Activated CD4-positive, alpha-beta T cell treated with anti-CD3 and anti-CD28 coated beads, Interleukin-2, Interleukin-6, amounts not matched to agents 100 ng/mL and 50 ng/mL, durations not matched to agents 16 hours and 8 hours (primary cell): ENCODE results near the gene S100A13.
"Not testable (repeated sequence)": the region's sequence is repeated elsewhere in the genome, so short reads cannot be mapped to it uniquely, and the experiment has no call there.

Source experiments
- DNase-seq: peaks from one replicate; pipeline ENCODE4 v3.0.0-alpha.2; 2020

S100A13 gene

GRCh38 chr1:153599847-153600246 lies 27.5 kb downstream of the S100A13 start:
- no peak for DNase-seq

GRCh38 chr1:153598309-153599172 lies 28.8 kb downstream of the S100A13 start:
- DNase-seq: peak; percentile 39

GRCh38 chr1:153597206-153597605 lies 30.1 kb downstream of the S100A13 start:
- peak; percentile 42 for DNase-seq

GRCh38 chr1:153592748-153593147 lies 34.6 kb downstream of the S100A13 start:
- no peak for DNase-seq

DNA sequence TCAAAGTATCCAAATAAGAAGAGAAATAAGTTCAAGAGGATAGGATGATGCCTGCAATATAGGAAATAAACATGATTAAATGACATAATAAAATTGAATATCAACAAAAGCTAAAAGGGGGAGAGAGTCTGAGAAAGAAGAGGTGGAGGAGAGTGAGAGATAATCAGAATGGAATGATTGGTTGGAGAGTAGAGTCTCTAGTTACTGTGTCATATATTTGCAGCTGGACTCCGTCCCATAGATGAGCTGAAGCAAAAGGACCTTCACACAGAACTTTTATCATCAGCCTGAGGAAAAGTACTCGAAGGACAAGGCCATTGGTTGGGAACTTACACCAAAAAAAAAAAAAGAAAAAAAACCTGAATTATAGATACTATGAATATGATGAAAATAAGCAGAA lies 38.8 kb downstream of the S100A13 start:
- no peak for DNase-seq

DNA sequence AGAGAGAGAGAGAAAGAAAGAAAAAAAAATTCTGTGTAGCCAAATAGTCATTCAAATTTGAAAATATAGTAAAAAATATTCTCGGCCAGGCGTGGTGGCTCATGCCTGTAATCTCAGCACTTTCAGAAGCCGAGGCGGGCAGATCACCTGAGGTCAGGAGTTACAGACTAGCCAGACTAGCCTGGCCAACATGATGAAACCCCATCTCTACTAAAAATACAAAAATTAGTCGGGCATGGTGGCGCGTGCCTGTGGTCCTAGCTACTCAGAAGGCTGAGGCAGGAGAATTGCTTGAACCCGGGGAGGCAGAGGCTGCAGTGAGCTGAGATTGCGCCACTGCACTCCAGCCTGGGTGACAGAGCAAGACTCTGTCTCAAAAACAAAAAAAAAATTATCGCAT lies 39.3 kb downstream of the S100A13 start:
- DNase-seq: not testable (repeated sequence)

- DNase-seq: no peak
These were observed 40.0 kb downstream of the S100A13 start for GRCh38 chr1:153587314-153587713.

GRCh38 chr1:153586347-153586746 lies 41.0 kb downstream of the S100A13 start:
- DNase-seq: no peak

DNA sequence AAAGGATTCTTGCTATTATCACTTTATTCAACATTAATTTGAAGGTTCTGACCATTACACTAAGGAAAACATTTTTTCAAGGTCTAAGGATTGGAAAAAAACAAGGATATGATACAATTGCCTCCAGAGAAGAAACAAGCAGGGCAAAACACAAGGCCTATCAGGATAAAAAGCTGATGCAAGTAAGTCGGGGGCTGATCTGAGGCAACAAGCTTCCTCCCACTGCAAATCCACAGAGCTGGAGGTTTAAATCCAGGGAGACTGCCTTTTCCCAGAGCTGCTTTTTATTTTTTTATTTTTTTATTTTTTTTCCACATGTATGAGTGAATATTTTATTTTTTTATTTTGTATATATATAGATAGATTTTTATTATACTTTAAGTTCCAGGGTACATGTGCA lies 42.3 kb downstream of the S100A13 start:
- no peak for DNase-seq

GRCh38 chr1:153583976-153584375 lies 43.3 kb downstream of the S100A13 start:
- no peak for DNase-seq

GRCh38 chr1:153583514-153583913 lies 43.8 kb downstream of the S100A13 start:
- DNase-seq: not testable (repeated sequence)

DNA sequence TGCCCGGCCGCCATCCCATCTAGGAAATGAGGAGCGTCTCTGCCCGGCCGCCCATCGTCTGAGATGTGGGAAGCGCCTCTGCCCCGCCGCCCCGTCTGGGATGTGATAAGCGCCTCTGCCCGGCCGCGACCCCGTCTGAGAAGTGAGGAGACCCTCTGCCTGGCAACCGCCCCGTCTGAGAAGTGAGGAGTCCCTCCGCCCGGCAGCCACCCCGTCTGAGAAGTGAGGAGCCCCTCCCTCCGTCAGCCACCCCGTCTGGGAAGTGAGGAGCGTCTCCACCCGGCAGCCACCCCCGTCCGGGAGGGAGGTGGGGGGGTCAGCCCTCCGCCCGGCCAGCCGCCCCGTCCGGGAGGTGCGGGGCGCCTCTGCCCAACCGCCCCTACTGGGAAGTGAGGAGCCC lies 44.5 kb downstream of the S100A13 start:
- DNase-seq: not testable (repeated sequence)

DNA sequence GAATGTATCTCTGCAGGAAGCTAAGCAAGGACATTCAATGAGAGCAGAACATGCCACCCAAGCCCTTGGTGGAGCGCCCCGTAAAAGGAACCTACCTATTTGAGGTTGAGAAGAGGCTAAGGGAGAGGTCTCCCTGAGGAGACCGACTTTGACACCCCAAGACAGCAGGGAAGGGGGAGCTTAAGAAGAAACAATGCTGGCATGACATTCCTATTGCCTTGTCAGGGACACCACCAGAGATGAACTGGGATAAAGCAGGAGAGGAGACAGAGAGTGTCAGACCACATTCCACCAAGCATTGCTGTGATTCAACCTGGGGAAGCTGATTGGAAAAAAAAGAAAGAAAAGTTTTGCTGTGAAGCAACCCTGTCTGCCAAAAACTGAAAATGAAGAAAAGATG lies 48.4 kb downstream of the S100A13 start:
- DNase-seq: no peak

DNA sequence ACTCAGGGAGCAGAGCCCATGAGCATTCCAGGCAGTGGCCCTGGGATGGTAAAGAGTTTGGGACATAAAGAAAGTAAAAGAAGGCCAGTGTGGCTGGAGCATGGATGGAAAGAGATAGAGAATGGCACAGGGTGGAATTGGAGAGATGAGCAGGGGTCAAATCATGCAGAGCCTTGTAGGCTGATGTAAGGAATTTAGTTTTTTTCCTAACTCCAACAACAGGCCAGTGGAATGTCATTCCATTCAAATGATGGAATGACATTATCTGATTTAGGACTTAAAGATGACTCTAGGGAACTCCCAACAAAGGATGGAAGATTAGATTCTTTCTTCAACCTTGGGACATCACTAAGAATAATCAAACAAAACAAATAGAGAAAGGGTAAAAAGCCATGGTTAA lies 48.8 kb downstream of the S100A13 start:
- DNase-seq: no peak

DNA sequence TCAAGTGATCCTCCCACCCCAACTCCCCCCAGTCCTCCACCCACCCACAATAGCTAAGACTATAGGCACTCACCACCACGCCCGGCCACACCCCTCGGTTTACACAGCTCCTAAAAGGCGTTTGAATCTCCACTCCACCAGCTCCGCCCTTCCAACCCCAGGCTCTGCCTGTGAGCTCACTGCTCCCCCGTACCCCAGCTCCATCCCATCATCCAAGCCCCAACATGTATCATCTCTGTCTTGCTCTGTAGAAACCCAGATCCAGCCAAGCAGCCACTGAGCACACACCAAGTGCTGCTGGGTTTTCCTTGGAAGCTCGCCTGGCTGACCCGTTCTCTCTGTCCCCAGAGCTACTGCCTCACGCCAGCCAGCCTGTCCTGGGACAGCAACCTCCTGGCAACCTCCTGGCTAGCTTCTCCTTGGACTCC lies 49.7 kb downstream of the S100A13 start:
- no peak for DNase-seq

DNA sequence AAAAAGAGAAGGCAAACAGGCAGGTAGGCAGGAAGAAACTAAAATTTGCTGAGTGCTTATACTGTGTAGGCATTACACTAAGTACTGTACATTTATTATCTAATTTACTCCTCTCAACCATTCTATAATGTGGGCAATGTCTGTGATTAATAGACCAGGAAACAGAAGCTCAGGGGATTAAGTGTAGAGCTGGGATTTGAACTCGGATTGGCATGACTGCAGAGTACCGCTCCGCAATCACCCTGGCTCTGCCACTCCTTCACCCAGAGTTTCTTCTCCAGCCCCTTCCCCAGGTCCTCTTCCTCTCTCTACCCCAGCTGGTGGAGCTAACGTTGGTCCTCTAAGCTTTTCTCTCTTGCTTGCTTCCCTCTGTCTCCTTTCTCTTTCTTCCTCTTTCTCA lies 50.2 kb downstream of the S100A13 start:
- DNase-seq: no peak

DNA sequence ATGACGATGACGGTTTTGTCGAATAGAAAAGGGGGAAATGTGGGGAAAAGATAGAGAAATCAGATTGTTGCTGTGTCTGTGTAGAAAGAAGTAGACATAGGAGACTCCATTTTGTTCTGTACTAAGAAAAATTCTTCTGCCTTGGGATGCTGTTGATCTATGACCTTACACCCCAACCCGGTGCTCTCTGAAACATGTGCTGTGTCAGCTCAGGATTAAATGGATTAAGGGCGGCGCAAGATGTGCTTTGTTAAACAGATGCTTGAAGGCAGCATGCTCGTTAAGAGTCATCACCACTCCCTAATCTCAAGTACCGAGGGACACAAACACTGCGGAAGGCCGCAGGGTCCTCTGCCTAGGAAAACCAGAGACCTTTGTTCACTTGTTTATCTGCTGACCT lies 51.8 kb downstream of the S100A13 start:
- DNase-seq: not testable (repeated sequence)

DNA sequence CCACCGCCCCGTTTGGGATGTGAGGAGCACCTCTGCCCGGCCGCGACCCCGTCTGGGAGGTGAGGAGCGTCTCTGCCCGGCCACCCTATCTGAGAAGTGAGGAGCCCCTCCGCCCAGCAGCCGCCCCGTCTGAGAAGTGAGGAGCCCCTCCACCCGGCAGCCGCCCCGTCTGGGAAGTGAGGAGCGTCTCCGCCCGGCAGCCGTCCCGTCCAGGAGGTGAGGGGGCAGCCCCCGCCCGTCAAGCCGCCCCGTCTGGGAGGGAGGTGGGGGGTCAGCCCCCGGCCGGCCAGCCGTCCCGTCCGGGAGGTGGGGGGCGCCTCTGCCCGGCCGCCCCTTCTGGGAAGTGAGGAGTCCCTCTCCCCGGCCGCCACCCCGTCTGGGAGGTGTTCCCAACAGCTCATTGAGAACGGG lies 52.2 kb downstream of the S100A13 start:
- DNase-seq: not testable (repeated sequence)

GRCh38 chr1:153573351-153573750 lies 54.0 kb downstream of the S100A13 start:
- DNase-seq: no peak

- peak; percentile 83 for DNase-seq
These were observed 54.7 kb downstream of the S100A13 start for GRCh38 chr1:153572569-153573015.

- no peak for DNase-seq
These were observed 55.6 kb downstream of the S100A13 start for GRCh38 chr1:153571706-153572105.

- DNase-seq: no peak
These were observed 56.4 kb downstream of the S100A13 start for GRCh38 chr1:153570874-153571273.

DNA sequence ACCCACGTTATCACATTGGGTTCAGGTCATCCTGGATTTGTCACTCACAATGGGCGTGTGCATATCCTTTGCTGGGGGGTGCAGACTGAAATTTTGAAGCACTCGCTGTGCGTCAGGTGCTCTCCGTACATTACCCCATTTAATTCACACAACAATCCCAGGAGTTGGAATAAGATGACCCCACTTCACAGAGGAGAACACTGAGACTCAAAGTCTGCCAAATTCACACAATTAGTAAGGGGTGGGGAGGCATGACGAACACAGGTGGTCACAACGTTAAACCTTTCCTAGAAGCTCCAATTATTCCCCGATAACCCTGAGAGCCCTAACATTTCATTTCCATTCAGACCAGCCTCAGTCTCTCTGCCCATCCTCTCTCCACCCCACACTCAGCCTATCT lies 57.8 kb downstream of the S100A13 start:
- no peak for DNase-seq
